Activated CD8-positive, alpha-beta memory T cell treated with anti-CD3 and anti-CD28 coated beads, Interleukin-2, amount 10 ng/mL, durations not matched to agents 7 days and 5 days (primary cell): ENCODE data around the gene VGLL3. TPM values are rescaled to one million over a fixed set of nuclear protein-coding genes. Genes with fewer than 3 reads are reported as not detected.

Source experiments
- ATAC-seq: fragments of 150-1000 bp; cut with Tn5 transposase; one replicate; pipeline ENCODE4 v1.10.0; 2021; ENCODE audit warnings: moderate library complexity
- CTCF ChIA-PET: fragments of 350-600 bp; sonication (Branson Sonifier 250); formaldehyde crosslinking; loops from one replicate; lab custom pipeline; 2021; ENCODE audit warnings: antibody characterized with exemption; lab: Charles Lee
- DNase-seq: peaks from one replicate; pipeline ENCODE4 v3.0.0-alpha.2; 2020
- H3K27ac Mint-ChIP-seq: one replicate; pipeline ENCODE4 v1.8.0; 2021; ENCODE audit warnings: mild to moderate bottlenecking, mixed read lengths
- H3K27me3 Mint-ChIP-seq: one replicate; pipeline ENCODE4 v1.8.0; 2021; ENCODE audit warnings: mixed read lengths
- H3K36me3 Mint-ChIP-seq: one replicate; pipeline ENCODE4 v1.8.0; 2021; ENCODE audit warnings: mild to moderate bottlenecking, mixed read lengths
- H3K4me1 Mint-ChIP-seq: one replicate; pipeline ENCODE4 v1.8.0; 2021; ENCODE audit warnings: mixed read lengths
- H3K4me3 Mint-ChIP-seq: one replicate; pipeline ENCODE4 v1.8.0; 2021; ENCODE audit warnings: mild to moderate bottlenecking, moderate library complexity, mixed read lengths
- H3K9me3 Mint-ChIP-seq: one replicate; pipeline ENCODE4 v1.8.0; 2022; ENCODE audit warnings: low read depth, mixed read lengths
- total RNA-seq, 2 experiments: library from RNA; stranded (reverse); gene quantifications; one replicate each; pipeline ENCODE4 v1.2.3, GENCODE V29; 2021

The VGLL3 gene
- total RNA-seq, 2 experiments from 2014 or later = not detected

DNA sequence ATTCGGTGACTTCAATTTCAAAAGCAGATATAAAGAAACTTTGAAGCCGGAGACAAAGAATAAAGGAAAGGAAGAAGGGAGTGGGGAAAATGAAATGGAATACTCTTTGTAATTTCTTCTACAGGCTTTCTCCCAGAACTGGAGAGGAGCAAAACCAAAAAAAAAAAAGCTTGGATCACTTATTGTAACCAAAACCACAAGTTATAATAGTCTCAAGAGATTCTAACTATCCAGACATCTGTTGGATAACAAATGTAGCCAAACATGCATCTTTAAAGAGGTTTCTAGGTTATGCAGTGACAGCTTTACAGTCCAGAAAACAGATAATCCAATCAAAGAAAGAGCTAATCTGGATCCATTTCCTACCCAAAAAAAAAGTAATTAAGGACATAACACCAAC is 36.2 kb downstream of the VGLL3 start:
- no peaks in the 10 kb centered on the region for H3K4me1 Mint-ChIP-seq
- no peak overlapping the region for H3K4me3 Mint-ChIP-seq
- CTCF ChIA-PET = no interaction called here
- ATAC-seq (no peak), DNase-seq (no peak)
- peaks cover 2% of the 10 kb centered on the region for H3K9me3 Mint-ChIP-seq
- no peaks in the 10 kb centered on the region for H3K27me3 Mint-ChIP-seq
- no peaks in the 10 kb centered on the region for H3K36me3 Mint-ChIP-seq
- H3K27ac Mint-ChIP-seq = no peak overlapping the region

DNA sequence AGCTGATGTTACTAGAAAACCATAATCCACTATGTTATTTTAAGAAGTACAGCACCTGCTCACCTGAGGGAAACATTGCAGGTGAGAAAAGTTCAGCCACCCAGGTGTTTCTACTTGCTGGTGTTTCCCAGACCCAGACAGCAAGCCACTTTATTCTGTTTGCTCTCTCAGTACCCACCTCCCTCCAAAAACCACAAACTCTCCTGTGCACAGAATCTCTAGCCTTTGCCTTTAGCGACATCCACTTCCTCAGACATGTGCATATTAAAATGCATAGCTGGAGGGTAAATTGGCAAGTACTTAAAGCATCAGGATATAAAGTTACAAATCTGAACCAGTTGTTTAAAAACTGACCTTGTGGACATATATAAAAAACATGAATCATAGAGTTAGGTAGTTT is 36.7 kb downstream of the VGLL3 start:
- Mint-ChIP-seq H3K4me1 (no peaks in the 10 kb centered on the region), H3K36me3 (no peaks in the 10 kb centered on the region), H3K4me3 (no peak overlapping the region), H3K27me3 (no peaks in the 10 kb centered on the region), H3K27ac (no peak overlapping the region), H3K9me3 (peaks cover 2% of the 10 kb centered on the region)
- ATAC-seq = no peak
- DNase-seq = no peak
- CTCF ChIA-PET = no interaction called here

DNA sequence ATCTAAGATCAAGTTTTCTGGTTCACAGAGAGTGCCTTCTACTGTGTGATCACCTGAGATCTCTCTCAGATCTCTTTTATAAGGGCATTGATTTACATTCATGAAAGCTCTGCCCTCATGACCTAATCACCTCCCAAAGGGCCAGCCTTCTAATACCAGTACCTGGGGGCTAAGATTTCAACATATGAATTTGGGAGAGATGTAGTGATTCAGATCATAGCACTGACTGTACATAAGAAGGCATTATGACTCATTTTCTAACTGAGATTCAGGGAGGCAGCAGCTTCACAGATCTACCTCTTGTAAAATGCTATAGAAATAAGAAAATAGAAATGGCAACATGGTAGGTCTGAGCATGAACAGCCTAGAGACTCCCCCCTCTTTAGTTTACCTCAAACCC is 39.6 kb downstream of the VGLL3 start:
- H3K4me1 Mint-ChIP-seq = no peaks in the 10 kb centered on the region
- no peak overlapping the region for H3K4me3 Mint-ChIP-seq
- no peak overlapping the region for H3K27ac Mint-ChIP-seq
- H3K9me3 Mint-ChIP-seq = no peaks in the 10 kb centered on the region
- ATAC-seq (no peak), DNase-seq (no peak)
- H3K27me3 Mint-ChIP-seq = no peaks in the 10 kb centered on the region
- no peaks in the 10 kb centered on the region for H3K36me3 Mint-ChIP-seq
- CTCF ChIA-PET = no interaction called here

DNA sequence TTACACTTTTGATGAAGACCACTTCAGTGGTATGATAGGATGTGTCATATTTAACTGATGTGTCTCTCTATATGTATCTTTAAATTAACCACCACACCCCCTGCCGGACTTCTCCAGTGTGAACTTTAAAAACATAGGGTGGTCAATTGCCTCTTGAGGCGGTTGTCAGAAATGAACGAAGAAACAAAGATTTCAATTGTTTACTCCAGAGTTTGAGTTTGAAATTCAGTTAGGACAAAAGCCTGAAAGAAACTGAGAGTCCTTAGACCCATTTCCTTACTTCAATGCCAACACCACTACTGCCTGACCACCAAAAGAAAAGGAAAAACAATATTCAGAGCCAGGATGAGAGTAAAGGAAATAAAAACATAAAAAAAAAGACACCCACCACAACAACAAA is 40.2 kb downstream of the VGLL3 start:
- H3K9me3 Mint-ChIP-seq = no peaks in the 10 kb centered on the region
- no peak for DNase-seq
- CTCF ChIA-PET = no interaction called here
- H3K36me3 Mint-ChIP-seq = no peaks in the 10 kb centered on the region
- no peak overlapping the region for H3K27ac Mint-ChIP-seq
- no peaks in the 10 kb centered on the region for H3K27me3 Mint-ChIP-seq
- H3K4me1 Mint-ChIP-seq = no peaks in the 10 kb centered on the region
- no peak overlapping the region for H3K4me3 Mint-ChIP-seq
- ATAC-seq = no peak

DNA sequence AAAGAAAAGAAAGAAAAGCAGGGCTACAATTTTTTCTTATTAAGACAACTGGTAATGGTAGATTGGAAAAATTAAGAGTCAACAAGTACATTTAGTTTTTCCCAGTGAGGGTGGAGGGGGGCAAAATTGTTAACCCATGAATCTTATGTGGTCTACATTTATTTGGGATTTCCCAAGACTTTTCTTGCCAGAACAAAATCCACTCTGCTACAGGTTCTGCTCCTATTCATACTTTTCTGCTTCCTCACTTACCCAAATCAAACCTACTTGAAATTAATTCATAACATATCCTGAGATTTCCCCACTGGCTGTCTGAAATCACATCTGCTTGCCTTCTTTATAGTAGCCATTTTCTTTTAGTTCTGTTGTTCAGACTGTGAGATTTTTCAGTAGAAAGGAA is 41.1 kb downstream of the VGLL3 start:
- Mint-ChIP-seq H3K27ac (no peak overlapping the region), H3K4me3 (no peak overlapping the region), H3K9me3 (peaks cover 5% of the 10 kb centered on the region), H3K4me1 (no peaks in the 10 kb centered on the region), H3K27me3 (no peaks in the 10 kb centered on the region), H3K36me3 (no peaks in the 10 kb centered on the region)
- no peak for DNase-seq
- no peak for ATAC-seq
- CTCF ChIA-PET = no interaction called here

DNA sequence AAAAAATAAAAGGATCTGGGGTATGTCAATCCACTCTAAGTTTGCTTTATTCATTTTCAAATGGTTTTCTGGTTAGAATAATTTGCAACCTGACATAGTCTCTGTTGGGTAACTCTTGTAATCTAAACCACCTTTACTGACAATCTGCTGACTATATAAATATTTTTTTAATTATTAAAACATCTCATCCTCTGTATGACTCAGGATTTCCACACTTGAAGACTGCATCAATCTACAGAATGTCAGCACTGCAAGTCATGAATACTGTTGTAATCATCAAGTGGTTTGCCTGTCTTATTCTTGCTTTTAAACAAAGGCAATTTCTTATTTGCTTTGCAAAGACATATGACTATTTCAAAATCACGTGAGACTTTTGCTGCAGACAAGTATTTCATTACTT is 42.1 kb downstream of the VGLL3 start:
- H3K4me1 Mint-ChIP-seq = no peaks in the 10 kb centered on the region
- H3K9me3 Mint-ChIP-seq = peaks cover 5% of the 10 kb centered on the region
- CTCF ChIA-PET = no interaction called here
- no peaks in the 10 kb centered on the region for H3K36me3 Mint-ChIP-seq
- H3K4me3 Mint-ChIP-seq = no peak overlapping the region
- no peak overlapping the region for H3K27ac Mint-ChIP-seq
- no peaks in the 10 kb centered on the region for H3K27me3 Mint-ChIP-seq
- no peak for ATAC-seq
- DNase-seq = no peak

DNA sequence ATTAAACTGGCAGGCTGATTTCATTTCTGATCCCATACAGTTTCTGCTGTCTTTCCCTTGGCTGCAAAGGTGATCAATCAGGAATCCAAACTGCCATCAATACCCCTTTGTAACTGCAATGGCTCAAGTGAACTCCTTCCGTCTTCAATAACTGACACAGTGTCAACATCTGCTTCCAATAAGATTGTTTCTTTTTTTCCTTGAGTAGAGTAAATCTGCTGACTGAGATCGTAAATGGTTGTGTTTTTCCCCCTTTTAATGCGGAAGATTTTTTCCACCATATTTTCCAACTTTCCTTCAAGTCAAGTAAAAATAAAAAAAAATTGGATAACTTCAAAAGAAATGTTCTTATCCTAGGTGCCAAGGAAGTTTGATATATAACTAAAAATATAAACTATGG is 48.7 kb downstream of the VGLL3 start:
- Mint-ChIP-seq H3K36me3 (no peaks in the 10 kb centered on the region), H3K4me3 (no peak overlapping the region), H3K27ac (no peak overlapping the region), H3K4me1 (no peaks in the 10 kb centered on the region), H3K9me3 (peaks cover 8% of the 10 kb centered on the region), H3K27me3 (no peaks in the 10 kb centered on the region)
- ATAC-seq (no peak), DNase-seq (no peak)
- CTCF ChIA-PET = no interaction called here

DNA sequence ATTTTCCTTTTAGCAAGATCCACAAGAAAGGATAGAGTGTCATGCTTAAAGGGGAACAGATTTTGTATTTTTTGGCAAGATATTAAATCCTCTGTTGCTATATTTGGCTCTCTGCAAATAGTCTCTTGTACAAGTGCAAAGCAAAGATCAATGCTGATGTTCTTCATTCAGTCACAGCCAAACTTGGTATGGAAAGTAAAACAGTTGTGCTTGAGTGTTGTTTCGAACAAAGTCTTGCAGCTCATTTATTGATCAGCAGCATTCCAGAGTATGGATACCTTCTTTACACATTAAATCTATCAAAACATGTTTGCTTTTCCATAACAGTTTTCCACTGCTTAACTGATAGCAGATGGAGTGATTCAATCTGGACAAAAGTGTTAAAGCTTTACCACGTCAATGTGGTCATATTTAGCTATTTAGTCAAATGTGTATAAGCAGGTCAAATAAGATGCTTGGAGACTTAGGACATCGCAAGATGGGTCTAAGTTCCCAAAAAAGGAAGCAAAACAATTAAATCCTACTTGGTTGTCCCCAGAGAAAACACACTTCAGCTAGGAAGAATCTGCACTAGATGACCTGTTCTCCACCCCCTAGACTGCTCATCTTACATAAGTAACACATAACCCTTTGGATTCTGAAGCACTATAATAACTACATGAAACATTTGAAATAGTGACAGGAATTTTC is 52.4 kb downstream of the VGLL3 start:
- DNase-seq (no peak), ATAC-seq (no peak)
- Mint-ChIP-seq H3K4me3 (no peak overlapping the region), H3K36me3 (no peaks in the 10 kb centered on the region), H3K4me1 (no peaks in the 10 kb centered on the region), H3K9me3 (peaks cover 5% of the 10 kb centered on the region), H3K27me3 (no peaks in the 10 kb centered on the region), H3K27ac (no peak overlapping the region)
- CTCF ChIA-PET = no interaction called here

DNA sequence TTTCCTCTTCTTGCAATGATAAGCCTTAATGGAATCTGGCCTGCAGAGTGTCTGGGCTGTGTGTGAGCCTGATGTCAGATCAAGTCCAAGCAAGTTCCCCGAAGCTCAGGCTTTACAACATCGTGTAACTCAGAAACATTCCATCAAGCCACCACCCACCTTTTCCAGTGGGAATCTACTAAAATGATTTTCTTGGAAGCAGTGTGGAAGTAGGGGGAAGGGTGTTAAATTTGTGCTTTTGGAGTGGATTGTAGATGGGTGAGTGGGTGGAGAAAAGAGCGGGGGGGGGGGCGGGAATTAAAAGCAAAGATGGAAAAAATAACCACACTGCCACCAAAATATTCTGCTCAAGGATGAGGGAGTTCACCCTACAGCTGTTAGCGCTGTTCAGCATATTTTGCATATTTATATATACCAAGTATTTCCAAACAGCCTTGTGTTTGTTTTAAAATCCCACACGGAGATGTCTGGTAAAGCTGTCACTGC is 53.6 kb downstream of the VGLL3 start:
- Mint-ChIP-seq H3K27ac (no peak overlapping the region), H3K27me3 (no peaks in the 10 kb centered on the region), H3K4me1 (no peaks in the 10 kb centered on the region), H3K36me3 (no peaks in the 10 kb centered on the region), H3K4me3 (no peak overlapping the region), H3K9me3 (peaks cover 5% of the 10 kb centered on the region)
- ATAC-seq (no peak), DNase-seq (no peak)
- CTCF ChIA-PET = no interaction called here

DNA sequence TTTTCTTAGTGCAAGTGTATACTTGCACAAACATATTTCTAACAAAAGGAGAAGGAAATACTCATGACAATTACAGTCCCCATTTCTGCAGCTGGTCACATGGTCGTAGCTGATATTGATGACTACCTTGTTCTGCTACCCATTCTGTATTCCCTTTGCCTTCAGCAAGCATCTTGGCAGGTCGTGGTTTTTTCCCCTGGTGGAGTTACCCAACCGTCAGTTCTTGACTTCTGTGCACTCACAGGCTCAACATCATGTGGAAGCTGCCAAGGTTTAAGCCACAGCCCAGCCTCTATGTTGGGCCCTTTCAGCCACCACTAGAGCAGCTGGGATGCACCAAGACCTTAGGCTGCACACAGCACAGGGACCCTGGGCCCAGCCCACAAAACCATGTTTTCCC is 56.1 kb downstream of the VGLL3 start:
- peaks cover 5% of the 10 kb centered on the region for H3K9me3 Mint-ChIP-seq
- CTCF ChIA-PET = no interaction called here
- H3K36me3 Mint-ChIP-seq = no peaks in the 10 kb centered on the region
- no peak for ATAC-seq
- H3K27me3 Mint-ChIP-seq = no peaks in the 10 kb centered on the region
- no peak for DNase-seq
- no peak overlapping the region for H3K4me3 Mint-ChIP-seq
- no peaks in the 10 kb centered on the region for H3K4me1 Mint-ChIP-seq
- no peak overlapping the region for H3K27ac Mint-ChIP-seq

DNA sequence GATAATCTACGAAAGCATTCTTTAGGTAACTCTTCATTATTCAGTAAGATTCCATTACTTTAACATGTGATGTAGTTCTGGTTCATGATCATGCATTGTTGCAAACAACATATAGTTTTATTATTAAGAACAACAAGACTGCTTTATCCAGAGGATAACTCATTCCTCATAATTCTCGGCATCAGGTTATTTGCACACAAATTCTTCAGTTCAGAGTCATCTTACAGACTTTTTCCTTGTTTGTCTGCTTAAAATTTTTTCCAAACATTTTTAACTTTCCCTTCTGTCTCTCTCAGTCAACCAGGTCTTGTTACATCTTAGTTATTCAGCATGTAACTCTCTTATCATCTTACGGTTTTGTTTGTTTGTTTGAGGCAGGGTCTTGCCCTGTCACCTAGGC is 60.1 kb downstream of the VGLL3 start:
- Mint-ChIP-seq H3K4me3 (no peak overlapping the region), H3K4me1 (no peaks in the 10 kb centered on the region), H3K36me3 (no peaks in the 10 kb centered on the region), H3K27me3 (no peaks in the 10 kb centered on the region), H3K9me3 (peaks cover 2% of the 10 kb centered on the region), H3K27ac (no peak overlapping the region)
- CTCF ChIA-PET = no interaction called here
- ATAC-seq = no peak
- no peak for DNase-seq

DNA sequence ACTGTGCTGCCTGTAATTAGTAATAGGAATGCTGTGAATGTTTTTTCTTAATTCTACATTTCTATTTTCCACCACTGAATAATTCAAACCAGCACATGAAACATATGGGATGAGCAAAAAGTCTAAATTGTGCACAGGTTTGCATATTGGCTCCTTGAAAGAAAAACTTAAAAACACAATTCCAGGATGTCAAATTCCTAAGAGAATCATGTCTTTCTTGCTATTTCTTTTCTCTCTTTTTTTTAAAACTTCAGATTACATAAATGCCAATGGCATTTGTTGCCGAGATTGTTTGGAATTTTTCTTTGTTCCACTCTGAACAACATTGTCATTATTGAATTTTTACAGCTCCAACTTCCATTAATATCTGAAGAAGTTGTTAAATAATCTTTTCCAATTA is 60.8 kb downstream of the VGLL3 start:
- no peak for DNase-seq
- Mint-ChIP-seq H3K27ac (no peak overlapping the region), H3K27me3 (no peaks in the 10 kb centered on the region), H3K36me3 (no peaks in the 10 kb centered on the region), H3K4me1 (no peaks in the 10 kb centered on the region), H3K9me3 (no peaks in the 10 kb centered on the region), H3K4me3 (no peak overlapping the region)
- CTCF ChIA-PET = no interaction called here
- ATAC-seq = no peak

DNA sequence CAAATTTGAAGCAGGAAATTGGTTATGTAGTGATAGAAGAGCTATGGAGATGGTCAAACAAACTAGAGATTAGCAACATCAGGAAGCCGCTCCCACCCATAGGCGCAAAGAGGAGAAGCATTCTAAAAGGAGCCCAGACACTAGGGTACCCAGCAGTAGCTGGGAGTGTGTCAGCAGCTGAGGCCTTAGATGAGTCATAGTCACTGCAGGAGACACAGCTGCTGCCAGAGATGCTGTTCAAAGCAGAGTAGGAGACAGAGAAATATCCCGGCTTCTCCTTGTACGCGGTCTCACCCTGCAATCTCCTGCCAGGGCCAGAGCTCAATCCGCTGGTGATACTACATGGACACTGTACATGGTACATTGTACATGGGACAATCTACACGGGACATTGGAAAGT is 61.9 kb downstream of the VGLL3 start:
- CTCF ChIA-PET = no interaction called here
- Mint-ChIP-seq H3K27ac (no peak overlapping the region), H3K27me3 (no peaks in the 10 kb centered on the region), H3K4me1 (no peaks in the 10 kb centered on the region), H3K36me3 (no peaks in the 10 kb centered on the region), H3K4me3 (no peak overlapping the region), H3K9me3 (no peaks in the 10 kb centered on the region)
- DNase-seq (no peak), ATAC-seq (no peak)

DNA sequence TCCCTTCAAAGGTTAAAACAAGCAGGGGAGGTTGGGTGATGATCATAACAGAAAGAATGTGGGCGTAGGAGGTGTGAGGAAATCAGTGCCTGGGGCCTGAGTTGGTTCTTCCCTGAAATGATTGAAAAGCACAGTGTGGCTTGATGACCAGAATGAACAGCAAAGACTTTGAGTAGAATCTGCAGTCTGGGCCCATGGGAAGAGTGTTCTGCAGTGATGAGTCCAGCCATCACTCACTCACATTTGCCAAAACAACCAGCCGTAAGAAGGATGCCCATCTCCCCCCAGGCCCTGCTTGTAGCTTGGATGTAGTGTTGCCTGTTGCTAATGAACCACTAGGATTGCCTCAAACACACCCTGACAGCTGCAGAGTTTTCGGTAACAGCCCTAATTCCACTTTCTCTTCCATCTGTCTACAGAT is 67.9 kb downstream of the VGLL3 start:
- CTCF ChIA-PET = no interaction called here

More for the DNA sequence above, 67.9 kb downstream of the VGLL3 start:
- Mint-ChIP-seq H3K4me1 (no peaks in the 10 kb centered on the region), H3K9me3 (no peaks in the 10 kb centered on the region), H3K27ac (no peak overlapping the region), H3K27me3 (no peaks in the 10 kb centered on the region), H3K4me3 (no peak overlapping the region), H3K36me3 (no peaks in the 10 kb centered on the region)
- ATAC-seq (no peak), DNase-seq (no peak)
